PC-3 (cell line): ENCODE results near the gene ITGA1. TPM values are rescaled to one million over a fixed set of nuclear protein-coding genes. Genes with fewer than 3 reads are reported as not detected.

Source experiments
- ATAC-seq: fragments of 200-7000 bp; cut with Tn5 transposase; 2 replicates; pipeline ENCODE4 v1.9.1; 2020; ENCODE audit warnings: mild to moderate bottlenecking, moderate library complexity
- BruUV-seq: library from RNA; stranded (reverse); fragments of 400-500 nt; replicated peaks from 2 replicates; lab custom pipeline; 2021; lab: Mats Ljungman, UMichigan
- CTCF ChIA-PET: fragments of 300-600 bp; sonication (Branson Sonifier 250); formaldehyde crosslinking; loops from one replicate; lab custom pipeline; 2022; ENCODE audit warnings: antibody characterized with exemption; lab: Charles Lee
- POLR2A ChIA-PET: fragments of 300-600 bp; sonication (Branson Sonifier 250); formaldehyde crosslinking; loops from one replicate; lab custom pipeline; 2022; ENCODE audit warnings: antibody characterized with exemption; ENCODE audit not compliant: unreplicated experiment; lab: Charles Lee
- DNase-seq: peaks from one replicate; pipeline ENCODE4 v3.0.0-alpha.2; 2015
- H2AFZ ChIP-seq: fragments of 300-600 bp; sonication (generic); 2 replicates; pipeline ENCODE4 v1.6.0; 2016; ENCODE audit warnings: antibody characterized with exemption, low read length
- H3F3A ChIP-seq: fragments of 300-600 bp; sonication (generic); one replicate; pipeline ENCODE4 v1.6.0; 2017; ENCODE audit warnings: antibody characterized with exemption, low read length, control low read depth, mild to moderate bottlenecking; ENCODE audit not compliant: unreplicated experiment
- H3K27ac ChIP-seq: fragments of 300-600 bp; sonication (generic); 2 replicates; pipeline ENCODE4 v1.5.1; 2016; ENCODE audit warnings: mild to moderate bottlenecking, low read length
- H3K27me3 ChIP-seq: fragments of 300-600 bp; sonication (generic); 2 replicates; pipeline ENCODE4 v1.6.1; 2016; ENCODE audit warnings: low read length, mixed read lengths
- H3K36me3 ChIP-seq: fragments of 300-600 bp; sonication (generic); 2 replicates; pipeline ENCODE4 v1.6.1; 2016; ENCODE audit warnings: low read depth, mixed run types, low read length, mixed read lengths
- H3K4me1 ChIP-seq: fragments of 300-600 bp; sonication (generic); 2 replicates; pipeline ENCODE4 v1.5.1; 2016; ENCODE audit warnings: low read length; ENCODE audit not compliant: insufficient read depth
- H3K4me2 ChIP-seq: fragments of 300-600 bp; sonication (generic); 2 replicates; pipeline ENCODE4 v1.6.0; 2016; ENCODE audit warnings: low read length
- H3K4me3 ChIP-seq: fragments of 300-600 bp; sonication (generic); 2 replicates; pipeline ENCODE4 v1.5.1; 2016; ENCODE audit warnings: mild to moderate bottlenecking, low read length, mixed read lengths
- H3K79me2 ChIP-seq: fragments of 300-600 bp; sonication (generic); 2 replicates; pipeline ENCODE4 v1.6.1; 2017; ENCODE audit warnings: low read length, mixed read lengths
- H3K9ac ChIP-seq: fragments of 300-600 bp; sonication (generic); 2 replicates; pipeline ENCODE4 v1.6.0; 2016; ENCODE audit warnings: mild to moderate bottlenecking, low read length
- H3K9me2 ChIP-seq: fragments of 300-600 bp; sonication (generic); replicated peaks from 2 replicates; pipeline ENCODE4 v1.6.1; 2016; ENCODE audit warnings: mixed run types, low read length, mixed read lengths
- H3K9me3 ChIP-seq: fragments of 300-600 bp; sonication (generic); 2 replicates; pipeline ENCODE4 v1.6.1; 2016; ENCODE audit warnings: low read length, mixed read lengths
- H4K20me1 ChIP-seq: fragments of 300-600 bp; sonication (generic); 2 replicates; pipeline ENCODE4 v1.6.1; 2016; ENCODE audit warnings: low read length, mixed read lengths
- EZH2 ChIP-seq: fragments of 300-600 bp; sonication (generic); IDR thresholded peaks from one replicate; pipeline ENCODE4 v1.6.1; 2017; ENCODE audit warnings: antibody characterized with exemption, mild to moderate bottlenecking, low read length; ENCODE audit not compliant: unreplicated experiment
- EZH2phosphoT487 ChIP-seq: fragments of 300-600 bp; sonication (generic); IDR thresholded peaks from 2 replicates; pipeline ENCODE4 v1.6.1; 2018; ENCODE audit warnings: mild to moderate bottlenecking, antibody characterized with exemption, low read length, borderline replicate concordance
- intact Hi-C: fragments of 100-400 bp; cut with micrococcal nuclease; formaldehyde crosslinking; loops from 2 replicates; pipeline ENCODE4 v1.9.0; 2023
- total RNA-seq: library from RNA; depleted of rRNA; stranded (reverse); fragments of >200 nt; gene quantifications from 2 replicates; pipeline ENCODE4 v1.2.3, GENCODE V29; 2014
- TF ChIP-seq, protein P1 (sequence below): fragments of 300-600 bp; sonication (generic); conservative IDR thresholded peaks from 2 replicates; pipeline ENCODE4 v1.5.1; 2017; ENCODE audit warnings: antibody characterized with exemption, low read depth, mild to moderate bottlenecking, low read length

Gene ITGA1
- total RNA-seq, 1 experiment from 2014 or later: 4.7 TPM

DNA sequence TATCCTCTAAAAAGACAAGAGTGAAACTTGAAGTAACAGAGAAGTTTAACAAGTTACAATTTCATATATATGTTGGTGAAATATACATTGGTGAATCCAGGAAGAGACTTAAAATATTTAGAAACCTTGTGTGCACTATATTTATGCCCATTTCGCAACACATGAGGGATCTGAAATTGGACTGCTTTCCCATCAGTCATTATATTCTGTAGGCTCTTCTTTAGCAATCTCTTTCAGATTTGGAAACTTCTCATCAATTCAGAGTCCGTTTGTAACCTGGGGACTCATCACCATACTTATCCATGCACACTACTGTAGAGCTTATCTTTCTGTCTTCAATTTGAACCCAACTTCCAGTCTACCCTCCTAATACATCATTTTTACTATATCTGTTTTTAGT is 2.1 kb downstream of the ITGA1 start:
- Histone ChIP-seq H3K27ac (no peak overlapping the region), H3K79me2 (peaks cover 25% of the 10 kb centered on the region), H4K20me1 (peaks cover 27% of the 10 kb centered on the region; the same call in 1 of the 2 replicates), H3F3A (peaks cover 4% of the 10 kb centered on the region), H3K27me3 (no peaks in the 10 kb centered on the region), H3K4me2 (peak overlapping the region; percentile 90), H3K4me3 (peak overlapping the region; percentile 77), H3K36me3 (no peaks in the 10 kb centered on the region), H3K9me2 (no peaks in the 10 kb centered on the region), H3K9ac (0 out of 2 replicates have a peak overlapping the region, but pooled peaks have one; percentile 90), H3K4me1 (peaks cover 28% of the 10 kb centered on the region), H3K9me3 (no peaks in the 10 kb centered on the region), H2AFZ (no peak overlapping the region)
- TF ChIP-seq EZH2phosphoT487 (no peak), EZH2 (no peak)
- TF ChIP-seq, protein P1, sequence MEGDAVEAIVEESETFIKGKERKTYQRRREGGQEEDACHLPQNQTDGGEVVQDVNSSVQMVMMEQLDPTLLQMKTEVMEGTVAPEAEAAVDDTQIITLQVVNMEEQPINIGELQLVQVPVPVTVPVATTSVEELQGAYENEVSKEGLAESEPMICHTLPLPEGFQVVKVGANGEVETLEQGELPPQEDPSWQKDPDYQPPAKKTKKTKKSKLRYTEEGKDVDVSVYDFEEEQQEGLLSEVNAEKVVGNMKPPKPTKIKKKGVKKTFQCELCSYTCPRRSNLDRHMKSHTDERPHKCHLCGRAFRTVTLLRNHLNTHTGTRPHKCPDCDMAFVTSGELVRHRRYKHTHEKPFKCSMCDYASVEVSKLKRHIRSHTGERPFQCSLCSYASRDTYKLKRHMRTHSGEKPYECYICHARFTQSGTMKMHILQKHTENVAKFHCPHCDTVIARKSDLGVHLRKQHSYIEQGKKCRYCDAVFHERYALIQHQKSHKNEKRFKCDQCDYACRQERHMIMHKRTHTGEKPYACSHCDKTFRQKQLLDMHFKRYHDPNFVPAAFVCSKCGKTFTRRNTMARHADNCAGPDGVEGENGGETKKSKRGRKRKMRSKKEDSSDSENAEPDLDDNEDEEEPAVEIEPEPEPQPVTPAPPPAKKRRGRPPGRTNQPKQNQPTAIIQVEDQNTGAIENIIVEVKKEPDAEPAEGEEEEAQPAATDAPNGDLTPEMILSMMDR: no peak
- no TSS peak for BruUV-seq
- POLR2A ChIA-PET: interaction anchor here (1.1 kb wide), 1 partner anchor 10 kb away, joined by 3 read pairs; no protein-coding TSS in a partner anchor
- intact Hi-C loops: loop anchor here (5.0 to 10.0 kb wide), 4 partner anchors 83 to 305 kb away; partner anchors contain the start of gene ITGA2
- ATAC-seq (no peak), DNase-seq (no peak)
- CTCF ChIA-PET: no interaction called here

DNA sequence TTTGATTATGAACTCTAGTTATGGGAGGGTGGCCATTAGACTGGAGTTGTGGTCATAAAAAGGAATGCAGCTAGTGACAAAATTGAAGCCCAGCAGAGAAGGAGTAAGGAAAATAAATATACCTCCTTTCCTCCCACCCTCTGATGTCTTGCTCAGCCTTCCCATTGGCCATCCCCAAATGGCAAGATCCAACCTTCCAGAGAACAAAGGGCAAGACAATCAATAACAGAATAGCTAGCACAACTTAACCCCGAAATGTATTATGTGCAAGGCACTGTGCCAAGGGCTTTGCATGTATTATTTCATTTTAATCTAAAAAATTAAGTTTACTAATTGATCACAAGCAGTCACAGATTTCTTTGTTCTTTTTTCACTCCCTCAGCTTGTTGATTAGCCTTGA is 3.6 kb downstream of the ITGA1 start:
- no peak overlapping the region for H3K27ac ChIP-seq
- H3K4me1 ChIP-seq: peaks cover 16% of the 10 kb centered on the region
- H3K79me2 ChIP-seq: peaks cover 25% of the 10 kb centered on the region
- H3K9me3 ChIP-seq: no peaks in the 10 kb centered on the region
- H4K20me1 ChIP-seq: peaks cover 27% of the 10 kb centered on the region; the same call in 1 of the 2 replicates
- ATAC-seq (no peak), DNase-seq (no peak)
- CTCF ChIA-PET: no interaction called here
- H3K9me2 ChIP-seq: no peaks in the 10 kb centered on the region
- no peak overlapping the region for H3K4me2 ChIP-seq
- no peaks in the 10 kb centered on the region for H3K27me3 ChIP-seq
- no peak overlapping the region for H2AFZ ChIP-seq
- TF ChIP-seq, protein P1: no peak
- TF ChIP-seq EZH2phosphoT487: no peak
- no peak for TF ChIP-seq EZH2
- no peak overlapping the region for H3K4me3 ChIP-seq
- no peaks in the 10 kb centered on the region for H3K36me3 ChIP-seq
- BruUV-seq: no TSS peak
- POLR2A ChIA-PET: no interaction called here
- H3F3A ChIP-seq: peaks cover under 1% of the 10 kb centered on the region
- no peak overlapping the region for H3K9ac ChIP-seq
- intact Hi-C loops: no loop called here

DNA sequence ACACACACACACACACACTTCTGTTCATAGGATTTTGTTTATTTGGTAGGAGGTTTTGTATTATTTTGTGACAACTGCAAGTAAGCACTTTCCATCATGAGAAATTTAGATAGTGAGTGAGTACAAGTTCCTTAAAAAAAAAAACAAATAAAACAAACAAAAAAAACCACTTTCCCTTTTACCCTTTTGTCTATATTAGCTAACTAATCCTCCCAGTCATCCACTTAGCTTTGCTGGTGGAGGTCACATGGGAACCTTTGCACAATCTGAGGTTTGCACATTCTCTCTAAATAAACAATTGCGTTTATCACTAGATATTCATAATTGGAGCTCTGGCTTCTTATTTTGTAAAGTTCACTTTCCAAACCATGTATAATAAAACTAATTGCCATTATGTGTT is 6.8 kb downstream of the ITGA1 start:
- POLR2A ChIA-PET: no interaction called here
- Histone ChIP-seq H3F3A (no peaks in the 10 kb centered on the region), H3K4me2 (no peak overlapping the region), H3K9me2 (no peaks in the 10 kb centered on the region), H3K9me3 (no peaks in the 10 kb centered on the region), H4K20me1 (peaks cover 15% of the 10 kb centered on the region; the same call in 1 of the 2 replicates), H3K27ac (no peak overlapping the region), H2AFZ (no peak overlapping the region), H3K4me3 (no peak overlapping the region), H3K4me1 (peaks cover 20% of the 10 kb centered on the region; the same call in 1 of the 2 replicates), H3K9ac (no peak overlapping the region), H3K27me3 (no peaks in the 10 kb centered on the region), H3K36me3 (no peaks in the 10 kb centered on the region), H3K79me2 (peaks cover 30% of the 10 kb centered on the region)
- ATAC-seq (no peak), DNase-seq (no peak)
- BruUV-seq: no TSS peak
- intact Hi-C loops: no loop called here
- CTCF ChIA-PET: interaction anchor here (0.6 kb wide), 1 partner anchor 101 kb away, joined by 3 read pairs; no protein-coding TSS in a partner anchor
- no peak for TF ChIP-seq EZH2
- TF ChIP-seq, protein P1: no peak
- TF ChIP-seq EZH2phosphoT487: no peak
